ENCODE measurements around the gene PHLDA3. TPM values are rescaled to one million over a fixed set of nuclear protein-coding genes. Genes with fewer than 3 reads are reported as not detected.

Gene PHLDA3
- total and polyA plus RNA-seq, 3 experiments from 2014 or later, result 1.0 to 22.7 (median 18.6) TPM

- no peak overlapping the region for H3K4me3 ChIP-seq (ENCODE audit: low read length)
- H3K4me1 ChIP-seq (ENCODE audit: insufficient read depth, low read length), result no peaks in the 10 kb centered on the region
- no peak for DNase-seq
- H3K4me3 Mint-ChIP-seq, result no peak overlapping the region
- peaks cover 0 to 2% (median 0%) of the 10 kb centered on the region in 5 donors for H3K9me3 Mint-ChIP-seq
- H3K9me3 ChIP-seq (ENCODE audit: low read length), result no peaks in the 10 kb centered on the region
- H3K27ac ChIP-seq (ENCODE audit: low read depth, low read length), result no peak overlapping the region
- ChIA-PET CTCF (no interaction called here), POLR2A (no interaction called here)
- peaks cover 8 to 19% of the 10 kb centered on the region in 2 donors for H3K27me3 Mint-ChIP-seq
- no peaks in the 10 kb centered on the region for H3K36me3 Mint-ChIP-seq
- H3K4me1 Mint-ChIP-seq, result no peaks in the 10 kb centered on the region
- H3K27ac Mint-ChIP-seq, result no peak overlapping the region
- no peaks in the 10 kb centered on the region for H3K27me3 ChIP-seq (ENCODE audit: insufficient read depth, low read length, poor library complexity, severe bottlenecking)
- no peaks in the 10 kb centered on the region for H3K36me3 ChIP-seq (ENCODE audit: insufficient read depth, low read length)
Measured at GRCh38 chr1:201455098-201455497, 13.9 kb downstream of the PHLDA3 start.

DNA sequence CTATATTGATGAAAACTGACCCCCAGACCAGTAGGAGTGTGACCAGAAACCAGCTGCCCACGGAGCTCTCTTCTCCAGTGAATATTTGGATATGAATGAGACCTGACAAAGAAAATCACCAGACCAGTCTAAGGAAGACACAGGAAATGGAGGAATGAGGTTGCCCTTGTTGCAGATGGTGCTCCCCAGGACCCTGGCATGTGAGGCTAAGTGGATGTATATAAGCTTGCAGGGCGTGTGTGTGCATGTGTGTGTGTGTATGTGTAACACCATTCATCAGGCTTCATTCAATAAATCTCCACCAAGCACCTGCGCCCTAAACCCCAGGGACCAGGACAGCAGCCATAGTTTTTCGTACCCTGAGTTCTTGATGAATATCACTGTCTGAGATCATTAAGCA, 14.4 kb downstream of the PHLDA3 start:
- H3K27ac Mint-ChIP-seq, result peak overlapping the region in 1 of 8 donors; percentile 8
- POLR2A ChIA-PET, result no interaction called here

GRCh38 chr1:201452866-201453265, 16.1 kb downstream of the PHLDA3 start:
- Histone ChIP-seq H3K27ac (ENCODE audit: low read depth, low read length) (no peak overlapping the region), H3K27me3 (ENCODE audit: insufficient read depth, low read length, poor library complexity, severe bottlenecking) (no peaks in the 10 kb centered on the region), H3K36me3 (ENCODE audit: insufficient read depth, low read length) (no peaks in the 10 kb centered on the region), H3K4me1 (ENCODE audit: insufficient read depth, low read length) (peaks cover 5% of the 10 kb centered on the region), H3K9me3 (ENCODE audit: low read length) (no peaks in the 10 kb centered on the region), H3K4me3 (ENCODE audit: low read length) (no peak overlapping the region)
- Mint-ChIP-seq H3K9me3 (peaks cover 0 to 2% (median 0%) of the 10 kb centered on the region in 5 donors), H3K27ac (no peak overlapping the region), H3K27me3 (peaks cover 7 to 34% of the 10 kb centered on the region in 2 donors), H3K4me3 (no peak overlapping the region), H3K36me3 (no peaks in the 10 kb centered on the region), H3K4me1 (peaks cover 0 to 3% (median 3%) of the 10 kb centered on the region in 3 donors)
- ChIA-PET POLR2A (no interaction called here), CTCF (interaction anchor here (1.6 to 2.0 kb wide), 2 partner anchors 17 to 29 kb away, joined by 5 to 7 read pairs; no protein-coding TSS in a partner anchor)
- no peak for DNase-seq

More for the DNA sequence above, 14.4 kb downstream of the PHLDA3 start:
- Histone ChIP-seq H3K27me3 (ENCODE audit: insufficient read depth, low read length, poor library complexity, severe bottlenecking) (no peaks in the 10 kb centered on the region), H3K36me3 (ENCODE audit: insufficient read depth, low read length) (no peaks in the 10 kb centered on the region), H3K4me3 (ENCODE audit: low read length) (no peak overlapping the region), H3K4me1 (ENCODE audit: insufficient read depth, low read length) (no peaks in the 10 kb centered on the region), H3K27ac (ENCODE audit: low read depth, low read length) (no peak overlapping the region), H3K9me3 (ENCODE audit: low read length) (no peaks in the 10 kb centered on the region)
- H3K4me1 Mint-ChIP-seq, result no peaks in the 10 kb centered on the region
- no peaks in the 10 kb centered on the region for H3K36me3 Mint-ChIP-seq
- H3K9me3 Mint-ChIP-seq, result peaks cover 0 to 2% (median 0%) of the 10 kb centered on the region in 5 donors
- peaks cover 11 to 23% of the 10 kb centered on the region in 2 donors for H3K27me3 Mint-ChIP-seq
- DNase-seq, result no peak
- H3K4me3 Mint-ChIP-seq, result no peak overlapping the region
- CTCF ChIA-PET, result no interaction called here

DNA sequence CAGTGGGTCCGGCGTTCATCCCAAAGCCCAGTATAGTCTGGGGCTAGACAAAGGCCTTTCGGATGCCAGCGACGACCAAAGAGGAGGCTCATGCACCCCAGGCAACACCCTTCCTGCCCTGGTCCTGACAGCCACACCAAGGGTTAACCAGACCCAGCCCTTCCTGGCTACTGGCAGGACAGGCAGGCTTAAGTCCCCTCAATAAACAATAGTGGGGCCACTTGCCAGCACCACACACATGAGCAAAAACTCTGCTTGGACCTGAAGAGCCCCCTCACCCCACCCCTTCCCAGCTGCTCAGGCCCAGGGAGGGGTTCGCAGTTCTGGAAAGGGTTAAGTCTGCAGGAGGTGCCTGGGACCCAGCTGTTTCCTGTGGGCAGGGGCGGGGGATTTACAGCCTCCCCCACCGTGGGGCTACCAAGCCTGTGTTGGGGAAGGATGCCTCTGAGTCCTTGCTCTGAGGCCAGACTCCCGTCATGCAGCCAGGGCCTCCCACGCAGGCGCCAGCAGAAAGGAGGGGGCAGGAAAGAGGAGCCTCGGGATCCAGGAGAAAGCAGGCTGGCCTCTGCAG, 18.2 kb downstream of the PHLDA3 start:
- no peaks in the 10 kb centered on the region for H3K36me3 ChIP-seq (ENCODE audit: insufficient read depth, low read length)
- H3K9me3 ChIP-seq (ENCODE audit: low read length), result no peaks in the 10 kb centered on the region
- H3K27ac ChIP-seq (ENCODE audit: low read depth, low read length), result no peak overlapping the region
- ChIA-PET POLR2A (no interaction called here), CTCF (interaction anchor here (0.8 to 4.2 kb wide), 2 partner anchors 15 to 31 kb away, joined by 3 to 22 read pairs; no protein-coding TSS in a partner anchor)
- no peaks in the 10 kb centered on the region for H3K27me3 ChIP-seq (ENCODE audit: insufficient read depth, low read length, poor library complexity, severe bottlenecking)
- H3K4me3 Mint-ChIP-seq, result no peak overlapping the region
- H3K4me1 ChIP-seq (ENCODE audit: insufficient read depth, low read length), result peaks cover 8% of the 10 kb centered on the region
- DNase-seq, result no peak
- no peak overlapping the region for H3K4me3 ChIP-seq (ENCODE audit: low read length)
- peaks cover 0 to 2% (median 0%) of the 10 kb centered on the region in 5 donors for H3K9me3 Mint-ChIP-seq
- H3K27ac Mint-ChIP-seq, result peak overlapping the region in 1 of 8 donors; percentile 61
- no peaks in the 10 kb centered on the region for H3K36me3 Mint-ChIP-seq
- H3K4me1 Mint-ChIP-seq, result peaks cover 0 to 6% (median 3%) of the 10 kb centered on the region in 3 donors
- peaks cover 5 to 32% of the 10 kb centered on the region in 2 donors for H3K27me3 Mint-ChIP-seq

GRCh38 chr1:201448990-201449389, 20.0 kb downstream of the PHLDA3 start:
- Histone ChIP-seq H3K27ac (ENCODE audit: low read depth, low read length) (no peak overlapping the region), H3K27me3 (ENCODE audit: insufficient read depth, low read length, poor library complexity, severe bottlenecking) (no peaks in the 10 kb centered on the region), H3K4me1 (ENCODE audit: insufficient read depth, low read length) (peaks cover 8% of the 10 kb centered on the region), H3K4me3 (ENCODE audit: low read length) (no peak overlapping the region), H3K36me3 (ENCODE audit: insufficient read depth, low read length) (no peaks in the 10 kb centered on the region), H3K9me3 (ENCODE audit: low read length) (no peaks in the 10 kb centered on the region)
- peaks cover 6 to 32% of the 10 kb centered on the region in 2 donors for H3K27me3 Mint-ChIP-seq
- CTCF ChIA-PET, result interaction anchor here (2.1 to 5.9 kb wide), 5 partner anchors 10 to 64 kb away, joined by 6 to 31 read pairs (median 22); no protein-coding TSS in a partner anchor
- peaks cover 0 to 6% (median 3%) of the 10 kb centered on the region in 3 donors for H3K4me1 Mint-ChIP-seq
- H3K36me3 Mint-ChIP-seq, result no peaks in the 10 kb centered on the region
- POLR2A ChIA-PET, result no interaction called here
- no peak for DNase-seq
- peaks cover 0 to 2% (median 0%) of the 10 kb centered on the region in 5 donors for H3K9me3 Mint-ChIP-seq
- no peak overlapping the region for H3K4me3 Mint-ChIP-seq
- no peak overlapping the region for H3K27ac Mint-ChIP-seq

- Mint-ChIP-seq H3K9me3 (peaks cover 0 to 2% (median 0%) of the 10 kb centered on the region in 5 donors), H3K36me3 (no peaks in the 10 kb centered on the region), H3K27ac (no peak overlapping the region), H3K27me3 (peaks cover 6 to 31% of the 10 kb centered on the region in 2 donors), H3K4me1 (peaks cover 0 to 6% (median 3%) of the 10 kb centered on the region in 3 donors), H3K4me3 (no peak overlapping the region)
- POLR2A ChIA-PET, result no interaction called here
- H3K36me3 ChIP-seq (ENCODE audit: insufficient read depth, low read length), result no peaks in the 10 kb centered on the region
- H3K27ac ChIP-seq (ENCODE audit: low read depth, low read length), result no peak overlapping the region
- H3K27me3 ChIP-seq (ENCODE audit: insufficient read depth, low read length, poor library complexity, severe bottlenecking), result no peaks in the 10 kb centered on the region
- no peaks in the 10 kb centered on the region for H3K9me3 ChIP-seq (ENCODE audit: low read length)
- peak; percentile 15 to 64 (median 28) for DNase-seq
- no peak overlapping the region for H3K4me3 ChIP-seq (ENCODE audit: low read length)
- peaks cover 8% of the 10 kb centered on the region for H3K4me1 ChIP-seq (ENCODE audit: insufficient read depth, low read length)
- CTCF ChIA-PET, result interaction anchor here (0.8 to 5.9 kb wide), 11 partner anchors 9 to 68 kb away, joined by 3 to 31 read pairs (median 7); no protein-coding TSS in a partner anchor
Measured at GRCh38 chr1:201447903-201448871, 20.8 kb downstream of the PHLDA3 start.

DNA sequence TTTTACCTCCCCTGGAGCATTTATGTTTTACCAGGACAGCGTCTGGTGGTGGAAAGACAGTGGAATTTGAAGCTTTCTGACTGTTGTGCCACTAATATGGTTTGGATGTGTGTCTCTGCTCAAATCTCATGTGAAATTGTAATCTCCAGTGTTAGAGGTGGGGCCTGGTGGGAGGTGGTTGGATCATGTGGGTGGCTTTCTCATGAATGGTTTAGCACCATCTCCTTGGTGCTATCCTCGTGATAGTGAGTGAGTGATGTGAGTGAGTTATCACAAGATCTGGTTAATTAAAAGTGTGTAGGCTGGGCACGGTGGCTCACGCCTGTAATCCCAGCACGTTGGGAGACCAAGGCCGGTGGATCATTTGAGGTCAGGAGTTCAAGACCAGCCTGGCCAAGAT, 23.7 kb downstream of the PHLDA3 start:
- ChIA-PET POLR2A (no interaction called here), CTCF (interaction anchor here (1.2 to 5.9 kb wide), 3 partner anchors 9 to 68 kb away, joined by 3 to 22 read pairs (median 6); no protein-coding TSS in a partner anchor)
- Mint-ChIP-seq H3K27ac (peak overlapping the region in 1 of 8 donors; percentile 63), H3K4me3 (no peak overlapping the region), H3K36me3 (no peaks in the 10 kb centered on the region), H3K9me3 (no peaks in the 10 kb centered on the region), H3K4me1 (peaks cover 0 to 6% (median 3%) of the 10 kb centered on the region in 3 donors), H3K27me3 (peaks cover 6 to 30% of the 10 kb centered on the region in 2 donors)
- Histone ChIP-seq H3K27ac (ENCODE audit: low read depth, low read length) (no peak overlapping the region), H3K36me3 (ENCODE audit: insufficient read depth, low read length) (no peaks in the 10 kb centered on the region), H3K9me3 (ENCODE audit: low read length) (no peaks in the 10 kb centered on the region), H3K4me1 (ENCODE audit: insufficient read depth, low read length) (peaks cover 8% of the 10 kb centered on the region), H3K27me3 (ENCODE audit: insufficient read depth, low read length, poor library complexity, severe bottlenecking) (no peaks in the 10 kb centered on the region), H3K4me3 (ENCODE audit: low read length) (no peak overlapping the region)
- no peak for DNase-seq

All from CD8-positive, alpha-beta memory T cell (primary cell).